Activated CD8-positive, alpha-beta memory T cell treated with anti-CD3 and anti-CD28 coated beads for 4 hours (primary cell): Measurements from ENCODE around the gene KLHL40.

ENCODE experiments used
- DNase-seq, 2 donors: peaks; one replicate each; pipeline ENCODE4 v3.0.0-alpha.2; 2020; ENCODE audit warnings: low read depth in 2 of 2

The KLHL40 gene

DNA sequence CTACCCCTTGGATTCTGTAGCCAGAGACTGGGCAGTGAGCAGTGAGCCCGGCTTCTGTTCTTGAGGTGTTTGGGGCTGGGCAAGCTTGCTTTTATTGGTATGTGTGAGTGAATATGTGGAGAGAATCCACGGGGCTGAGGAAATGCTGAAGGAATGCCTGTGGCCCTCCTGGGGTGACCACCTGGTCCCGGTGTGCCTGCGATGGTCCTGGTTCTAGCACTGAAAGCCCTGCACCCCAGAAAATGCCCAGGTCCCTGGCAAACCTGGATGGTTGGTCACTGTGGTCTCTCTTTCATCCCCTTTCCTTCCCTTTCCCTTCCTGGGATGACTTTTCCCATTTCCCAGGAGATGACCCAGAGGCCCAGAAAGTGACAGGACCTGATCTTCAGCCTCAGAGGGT, 27.7 kb upstream of the KLHL40 start:
- no peak for DNase-seq

DNA sequence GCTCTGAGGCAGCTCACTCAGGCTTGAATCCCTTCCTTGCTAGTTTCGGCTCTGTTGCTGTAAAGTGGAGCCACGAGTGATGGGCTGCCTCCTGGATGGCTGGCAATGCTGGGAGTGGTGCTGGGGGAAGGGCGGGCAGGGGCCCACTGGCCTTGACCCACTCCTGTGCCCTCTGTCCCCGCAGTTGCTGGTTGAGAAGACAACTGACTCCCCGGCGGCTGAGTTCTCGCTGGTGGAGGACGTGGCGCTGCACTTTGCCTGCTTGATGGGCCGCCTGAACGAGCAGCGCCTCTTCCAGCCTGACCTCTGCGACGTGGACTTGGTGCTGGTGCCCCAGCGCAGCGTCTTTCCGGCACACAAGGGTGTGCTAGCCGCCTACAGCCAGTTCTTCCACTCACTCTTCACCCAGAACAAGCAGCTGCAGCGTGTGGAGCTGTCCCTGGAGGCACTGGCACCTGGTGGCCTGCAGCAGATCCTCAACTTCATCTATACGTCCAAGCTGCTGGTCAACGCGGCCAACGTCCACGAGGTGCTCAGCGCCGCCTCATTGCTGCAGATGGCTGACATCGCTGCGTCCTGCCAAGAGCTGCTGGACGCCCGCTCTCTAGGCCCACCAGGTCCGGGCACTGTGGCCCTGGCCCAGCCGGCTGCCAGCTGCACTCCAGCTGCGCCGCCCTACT, 27.1 kb upstream of the KLHL40 start:
- DNase-seq = no peak

- DNase-seq = no peak
These were observed 26.5 kb upstream of the KLHL40 start for GRCh38 chr3:42658771-42659390.

DNA sequence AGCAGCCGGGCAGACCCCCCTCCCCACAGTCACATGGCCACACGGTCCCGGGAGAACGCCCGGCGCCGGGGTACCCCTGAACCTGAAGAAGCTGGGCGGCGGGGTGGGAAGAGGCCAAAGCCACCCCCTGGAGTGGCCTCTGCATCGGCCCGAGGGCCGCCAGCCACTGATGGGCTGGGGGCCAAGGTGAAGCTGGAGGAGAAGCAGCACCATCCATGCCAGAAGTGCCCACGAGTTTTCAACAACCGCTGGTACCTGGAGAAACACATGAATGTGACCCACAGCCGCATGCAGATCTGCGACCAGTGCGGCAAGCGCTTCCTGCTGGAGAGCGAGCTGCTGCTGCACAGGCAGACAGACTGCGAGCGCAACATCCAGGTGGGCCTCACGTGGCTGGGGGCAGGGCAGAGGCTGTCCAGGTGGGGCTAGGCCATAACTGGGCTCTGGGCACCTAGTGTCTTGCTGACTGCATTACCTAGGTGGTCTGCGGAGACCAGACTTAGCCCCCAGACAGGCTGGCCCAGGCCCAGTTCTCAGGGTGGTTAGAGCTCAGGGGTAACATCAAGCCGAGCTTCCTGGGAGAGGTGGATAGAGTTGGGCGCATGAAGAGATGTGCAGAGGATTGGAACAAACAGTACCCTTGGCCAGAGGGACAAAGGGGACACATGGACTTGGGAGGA, 25.7 kb upstream of the KLHL40 start:
- DNase-seq = no peak

GRCh38 chr3:42660131-42660715, 25.1 kb upstream of the KLHL40 start:
- no peak for DNase-seq

GRCh38 chr3:42660898-42661297, 24.4 kb upstream of the KLHL40 start:
- no peak for DNase-seq

GRCh38 chr3:42661593-42662022, 23.7 kb upstream of the KLHL40 start:
- DNase-seq = no peak

- no peak for DNase-seq
These were observed 23.1 kb upstream of the KLHL40 start for GRCh38 chr3:42662037-42662812.

DNA sequence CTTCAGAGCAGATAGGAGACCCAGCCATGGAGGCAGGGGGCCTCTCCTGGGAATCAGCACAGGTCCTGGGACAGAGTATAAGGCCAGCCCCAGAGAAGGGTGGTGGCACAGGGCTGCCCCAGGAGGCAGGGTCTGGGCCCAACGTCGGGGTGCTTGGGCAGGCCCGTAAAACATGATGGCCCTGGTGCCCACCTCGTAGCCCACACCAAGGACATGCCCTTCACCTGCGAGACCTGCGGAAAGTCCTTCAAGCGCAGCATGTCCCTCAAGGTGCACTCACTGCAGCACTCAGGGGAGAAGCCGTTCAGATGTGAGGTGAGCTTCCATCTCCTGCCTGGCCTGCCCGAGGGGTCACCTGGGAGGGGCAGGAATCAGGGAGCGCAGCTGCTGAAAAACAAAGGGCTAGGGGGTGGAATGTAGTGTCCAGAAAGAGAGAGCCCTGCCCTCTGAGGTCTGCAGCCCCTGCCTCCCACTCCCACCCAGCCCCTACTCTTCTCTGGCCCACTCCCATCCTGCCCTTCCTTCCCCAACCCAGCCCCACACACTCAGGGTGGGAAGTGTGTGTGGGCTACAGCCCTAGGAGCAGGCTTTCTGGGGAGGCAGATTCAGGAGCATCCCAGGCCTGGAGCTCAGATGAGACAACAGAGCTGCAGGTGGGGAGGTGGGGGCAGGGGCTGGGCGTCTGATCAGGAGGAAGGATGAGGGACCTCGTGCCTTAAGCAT, 22.4 kb upstream of the KLHL40 start:
- DNase-seq = no peak

DNA sequence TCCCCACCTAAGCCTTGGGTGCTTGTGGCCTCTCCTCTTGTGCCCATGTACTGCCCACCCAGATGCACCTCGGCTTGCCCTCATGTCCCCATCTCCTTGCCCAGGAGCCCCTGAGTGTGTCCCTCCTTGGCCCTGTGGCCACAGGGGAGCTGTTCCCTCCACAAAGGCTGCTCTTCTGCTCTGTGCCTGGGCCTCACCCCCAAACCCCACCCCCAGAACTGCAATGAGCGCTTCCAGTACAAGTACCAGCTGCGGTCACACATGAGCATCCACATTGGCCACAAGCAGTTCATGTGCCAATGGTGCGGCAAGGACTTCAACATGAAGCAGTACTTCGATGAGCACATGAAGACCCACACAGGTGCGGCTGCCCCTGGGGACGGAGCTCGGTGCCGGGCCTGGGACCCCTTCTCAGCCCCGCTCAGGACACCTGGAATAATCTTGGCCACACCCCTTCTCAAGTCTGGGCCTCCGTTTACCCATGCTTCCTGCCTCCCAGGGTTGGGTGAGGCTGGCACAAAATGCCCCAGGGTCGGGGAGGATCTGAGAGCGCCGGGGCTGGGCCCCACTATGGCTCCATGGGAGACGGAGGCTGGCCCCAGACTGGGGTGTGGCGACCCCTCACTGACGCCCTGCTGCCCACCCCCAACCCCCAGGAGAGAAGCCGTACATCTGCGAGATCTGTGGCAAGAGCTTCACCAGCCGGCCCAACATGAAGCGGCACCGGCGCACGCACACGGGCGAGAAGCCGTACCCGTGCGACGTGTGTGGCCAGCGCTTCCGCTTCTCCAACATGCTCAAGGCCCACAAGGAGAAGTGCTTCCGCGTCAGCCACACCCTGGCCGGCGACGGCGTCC, 21.5 kb upstream of the KLHL40 start:
- no peak for DNase-seq

DNA sequence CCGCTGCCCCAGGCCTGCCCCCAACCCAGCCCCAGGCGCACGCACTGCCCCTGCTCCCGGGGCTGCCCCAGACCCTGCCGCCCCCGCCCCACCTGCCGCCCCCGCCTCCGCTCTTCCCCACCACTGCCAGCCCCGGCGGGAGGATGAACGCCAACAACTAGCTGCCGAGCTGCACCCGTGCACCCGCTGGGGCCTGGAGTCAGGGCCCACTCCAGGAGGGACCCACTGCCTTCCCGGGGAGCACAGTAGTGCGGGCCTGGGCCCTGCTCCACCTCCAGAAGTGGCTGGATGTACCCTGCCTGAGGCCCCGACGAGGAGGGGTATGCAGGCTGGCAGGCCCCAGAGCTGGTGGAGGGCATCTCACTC, 20.9 kb upstream of the KLHL40 start:
- no peak for DNase-seq

DNA sequence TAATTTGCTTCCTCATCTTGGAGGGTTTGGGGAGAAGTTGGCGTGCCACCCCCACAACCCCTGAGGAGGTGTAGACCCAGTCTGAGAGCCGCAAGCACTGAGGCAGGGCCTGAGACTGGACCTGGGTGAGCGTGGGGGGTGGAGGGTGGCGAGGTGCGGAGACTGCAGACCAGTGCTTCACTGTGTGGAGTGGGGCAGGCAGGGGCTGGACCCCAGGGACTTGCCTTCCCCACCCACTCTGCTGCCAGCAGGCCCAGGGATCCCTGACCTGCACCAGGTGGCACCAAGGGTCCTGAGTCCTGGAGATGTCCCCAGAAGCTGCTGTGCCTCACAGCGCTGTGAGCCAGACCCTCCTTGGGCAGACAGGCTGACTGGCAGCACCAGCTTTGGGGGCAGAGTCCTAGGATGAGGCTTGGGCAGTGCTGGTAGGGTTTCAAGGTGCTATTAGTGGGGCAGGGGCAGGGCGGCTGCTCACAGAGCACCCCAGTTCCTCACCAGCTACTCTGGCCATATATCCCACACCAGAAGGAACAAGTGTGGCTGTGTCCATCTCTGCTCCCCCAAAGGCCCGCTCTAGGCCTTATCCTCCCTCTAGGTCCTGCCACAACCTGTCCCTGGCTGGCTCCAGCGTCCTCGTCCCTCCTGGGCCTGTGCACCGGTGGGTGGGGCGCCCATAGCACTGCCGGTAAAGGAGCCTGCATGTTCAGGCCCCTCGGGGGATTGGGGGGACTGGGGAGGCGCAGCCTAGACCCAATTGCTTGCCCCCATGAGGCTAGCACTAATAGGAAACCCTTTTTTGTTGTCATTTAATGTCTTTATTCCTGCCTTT, 20.1 kb upstream of the KLHL40 start:
- no peak for DNase-seq

DNA sequence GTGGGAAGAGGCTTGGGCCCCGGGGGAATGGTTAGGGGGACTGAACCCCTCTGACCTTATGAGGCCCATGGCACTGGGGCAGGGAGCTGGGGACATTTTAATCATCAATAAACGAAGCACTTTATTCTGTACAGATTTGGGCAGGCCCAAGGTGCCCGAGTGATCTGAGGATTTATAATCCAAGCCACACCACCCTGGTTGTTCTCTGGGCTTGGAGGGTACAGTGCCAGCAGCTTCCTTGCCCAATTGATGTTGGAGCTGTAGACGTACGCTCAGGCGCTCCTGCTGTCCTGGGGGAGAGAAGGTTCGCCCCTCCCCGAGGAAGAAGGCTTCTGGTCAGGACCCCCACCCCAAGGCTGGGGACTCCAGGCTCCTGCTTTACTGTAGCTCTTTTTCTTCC, 19.3 kb upstream of the KLHL40 start:
- DNase-seq = no peak

GRCh38 chr3:42666577-42666998, 18.7 kb upstream of the KLHL40 start:
- no peak for DNase-seq

DNA sequence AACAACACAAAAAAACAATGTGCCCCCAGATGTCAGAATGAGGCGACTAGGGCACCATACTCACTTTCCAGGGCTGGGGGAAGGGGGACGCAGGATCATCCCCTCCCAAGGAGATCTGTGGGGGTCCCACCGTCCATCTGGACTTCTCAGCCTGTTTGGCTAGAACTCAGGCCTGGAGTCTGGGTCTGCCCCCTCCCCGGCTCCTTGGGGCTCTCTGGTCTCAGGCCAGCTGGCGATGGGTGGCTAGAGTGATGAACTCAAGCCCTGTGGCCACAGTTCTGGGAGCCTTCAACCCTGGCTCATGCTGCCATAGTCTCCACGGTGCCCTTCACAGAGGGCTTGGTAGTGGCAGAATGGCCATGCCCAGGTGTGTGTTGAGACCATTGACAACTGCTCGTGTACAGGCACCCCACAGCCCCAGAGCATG, 18.2 kb upstream of the KLHL40 start:
- DNase-seq = no peak

DNA sequence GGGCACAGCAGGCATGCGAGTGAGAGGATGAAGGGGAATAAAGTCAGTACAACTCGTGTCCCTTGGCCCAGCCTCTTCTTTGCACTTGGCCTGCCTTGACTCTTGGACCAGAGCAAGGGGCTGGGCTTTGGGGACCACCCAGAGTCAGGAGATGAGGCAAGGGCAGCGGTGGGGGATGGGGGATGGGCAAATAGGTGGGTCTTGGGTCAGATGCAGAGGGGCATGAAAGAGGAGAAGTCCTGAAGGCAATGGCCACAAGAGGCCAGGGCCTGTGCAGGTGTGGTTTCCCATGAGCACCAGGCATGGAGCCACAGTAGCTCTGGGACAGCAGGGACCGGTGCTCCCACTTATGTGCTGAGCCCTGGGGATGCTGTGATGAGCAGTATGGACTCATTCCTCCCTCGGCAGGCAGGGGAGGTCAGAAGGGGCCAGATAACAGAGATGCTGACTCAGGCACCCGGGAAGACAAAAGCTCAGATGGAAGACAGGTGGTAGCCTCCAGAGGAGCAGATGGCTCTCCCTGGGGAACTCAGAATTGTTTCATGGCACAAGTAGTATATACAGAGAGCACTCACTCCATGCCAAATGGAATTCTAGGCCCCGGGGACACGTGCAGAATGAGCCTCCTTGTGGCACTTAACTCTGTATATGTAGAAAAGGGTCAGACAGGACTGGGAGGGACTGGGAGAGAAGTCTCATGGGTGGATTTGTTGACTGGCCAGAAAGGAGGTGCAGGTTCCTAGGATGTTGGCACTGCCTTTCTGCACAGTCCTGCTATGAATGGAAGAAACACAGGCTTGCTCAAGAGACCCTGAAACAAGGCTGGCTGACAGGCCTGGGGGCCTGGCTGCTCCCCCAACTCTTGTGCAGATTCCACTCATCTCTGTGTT, 17.6 kb upstream of the KLHL40 start:
- no peak for DNase-seq

GRCh38 chr3:42668413-42668760, 16.9 kb upstream of the KLHL40 start:
- no peak for DNase-seq

- no peak for DNase-seq
These were observed 16.5 kb upstream of the KLHL40 start for GRCh38 chr3:42668793-42669217.
